Stimulated activated CD8-positive, alpha-beta memory T cell treated with anti-CD3 and anti-CD28 coated beads, Interleukin-12 subunit alpha, Interleukin-12 subunit beta, amount 100 ng/mL, for 1 hour (primary cell): ENCODE data around the gene MED13.

Experiments used
- DNase-seq: peaks from one replicate; pipeline ENCODE4 v3.0.0-alpha.2; 2020; ENCODE audit warnings: low read depth

Gene MED13, protein sequence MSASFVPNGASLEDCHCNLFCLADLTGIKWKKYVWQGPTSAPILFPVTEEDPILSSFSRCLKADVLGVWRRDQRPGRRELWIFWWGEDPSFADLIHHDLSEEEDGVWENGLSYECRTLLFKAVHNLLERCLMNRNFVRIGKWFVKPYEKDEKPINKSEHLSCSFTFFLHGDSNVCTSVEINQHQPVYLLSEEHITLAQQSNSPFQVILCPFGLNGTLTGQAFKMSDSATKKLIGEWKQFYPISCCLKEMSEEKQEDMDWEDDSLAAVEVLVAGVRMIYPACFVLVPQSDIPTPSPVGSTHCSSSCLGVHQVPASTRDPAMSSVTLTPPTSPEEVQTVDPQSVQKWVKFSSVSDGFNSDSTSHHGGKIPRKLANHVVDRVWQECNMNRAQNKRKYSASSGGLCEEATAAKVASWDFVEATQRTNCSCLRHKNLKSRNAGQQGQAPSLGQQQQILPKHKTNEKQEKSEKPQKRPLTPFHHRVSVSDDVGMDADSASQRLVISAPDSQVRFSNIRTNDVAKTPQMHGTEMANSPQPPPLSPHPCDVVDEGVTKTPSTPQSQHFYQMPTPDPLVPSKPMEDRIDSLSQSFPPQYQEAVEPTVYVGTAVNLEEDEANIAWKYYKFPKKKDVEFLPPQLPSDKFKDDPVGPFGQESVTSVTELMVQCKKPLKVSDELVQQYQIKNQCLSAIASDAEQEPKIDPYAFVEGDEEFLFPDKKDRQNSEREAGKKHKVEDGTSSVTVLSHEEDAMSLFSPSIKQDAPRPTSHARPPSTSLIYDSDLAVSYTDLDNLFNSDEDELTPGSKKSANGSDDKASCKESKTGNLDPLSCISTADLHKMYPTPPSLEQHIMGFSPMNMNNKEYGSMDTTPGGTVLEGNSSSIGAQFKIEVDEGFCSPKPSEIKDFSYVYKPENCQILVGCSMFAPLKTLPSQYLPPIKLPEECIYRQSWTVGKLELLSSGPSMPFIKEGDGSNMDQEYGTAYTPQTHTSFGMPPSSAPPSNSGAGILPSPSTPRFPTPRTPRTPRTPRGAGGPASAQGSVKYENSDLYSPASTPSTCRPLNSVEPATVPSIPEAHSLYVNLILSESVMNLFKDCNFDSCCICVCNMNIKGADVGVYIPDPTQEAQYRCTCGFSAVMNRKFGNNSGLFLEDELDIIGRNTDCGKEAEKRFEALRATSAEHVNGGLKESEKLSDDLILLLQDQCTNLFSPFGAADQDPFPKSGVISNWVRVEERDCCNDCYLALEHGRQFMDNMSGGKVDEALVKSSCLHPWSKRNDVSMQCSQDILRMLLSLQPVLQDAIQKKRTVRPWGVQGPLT (N-terminal part only)

DNA sequence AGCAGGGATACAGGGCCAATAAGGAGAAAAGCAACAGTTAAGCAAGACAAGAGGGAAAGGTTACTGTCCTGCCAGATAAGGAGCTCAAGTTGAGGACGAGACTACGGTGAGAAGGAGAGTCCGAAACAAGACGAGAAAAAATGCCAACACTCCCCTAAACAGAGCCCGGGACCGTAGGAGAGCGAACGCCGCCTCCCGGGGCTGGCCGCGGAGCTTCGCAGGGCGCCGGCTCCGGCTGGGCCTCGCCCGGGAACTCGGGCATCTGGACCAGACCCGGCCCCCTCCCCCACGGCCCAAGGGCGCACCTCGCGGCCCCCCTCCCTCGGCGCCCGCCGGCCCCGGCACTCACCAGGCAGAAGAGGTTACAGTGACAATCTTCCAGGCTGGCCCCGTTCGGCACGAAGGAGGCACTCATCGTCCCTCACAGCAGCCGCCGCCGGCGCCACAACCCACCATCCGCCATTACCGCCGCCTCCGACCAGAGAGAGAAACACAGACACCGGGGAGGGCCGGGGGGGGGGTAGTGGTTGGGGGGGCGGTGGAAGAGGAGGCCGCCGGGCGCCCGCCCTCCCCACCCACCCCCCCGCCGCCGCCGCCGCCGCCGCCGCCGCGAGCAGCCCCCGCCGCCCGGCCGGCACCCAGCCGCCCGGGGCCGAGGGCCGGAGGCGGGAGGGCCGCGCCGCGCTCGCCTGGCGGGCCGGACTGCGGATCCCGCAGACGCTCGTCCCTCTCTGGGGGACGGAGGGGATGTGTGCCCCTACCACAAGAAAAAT lies at the start of gene MED13:
Gene MED13, minus strand, starts transcription at position 488 of the 773 bp plus-strand sequence. Its CDS starts 73 bp downstream, at position 415.
- DNase-seq: peak; percentile 36

GRCh38 chr17:62112229-62112628 lies 47.2 kb upstream of the MED13 start:
- DNase-seq: no peak

- no peak for DNase-seq
Observed at GRCh38 chr17:62111562-62112171, 46.6 kb upstream of the MED13 start.

GRCh38 chr17:62110923-62111484 lies 45.9 kb upstream of the MED13 start:
- DNase-seq: no peak

GRCh38 chr17:62109924-62110323 lies 44.8 kb upstream of the MED13 start:
- no peak for DNase-seq

- no peak for DNase-seq
Observed at GRCh38 chr17:62109378-62109902, 44.4 kb upstream of the MED13 start.

DNA sequence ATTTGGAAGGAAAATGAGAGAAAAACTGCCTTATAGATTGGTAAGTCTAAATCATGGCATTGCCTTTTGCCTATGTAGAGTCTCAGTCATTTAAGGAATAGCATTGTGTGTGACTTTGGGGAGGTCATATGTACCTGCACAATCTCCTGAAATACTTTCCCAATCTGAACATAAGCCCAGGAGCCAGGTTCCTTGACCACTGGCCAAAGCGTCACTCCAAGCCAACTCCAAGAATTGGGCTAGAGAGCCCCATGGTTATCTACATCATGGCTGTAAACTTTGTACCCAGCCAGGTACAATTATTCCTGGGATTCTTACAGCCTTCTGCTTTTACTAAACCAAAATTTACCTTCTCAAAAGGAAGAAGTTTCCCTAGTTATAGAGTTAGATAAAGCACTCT lies 40.8 kb upstream of the MED13 start:
- no peak for DNase-seq

GRCh38 chr17:62105357-62105756 lies 40.3 kb upstream of the MED13 start:
- DNase-seq: no peak

DNA sequence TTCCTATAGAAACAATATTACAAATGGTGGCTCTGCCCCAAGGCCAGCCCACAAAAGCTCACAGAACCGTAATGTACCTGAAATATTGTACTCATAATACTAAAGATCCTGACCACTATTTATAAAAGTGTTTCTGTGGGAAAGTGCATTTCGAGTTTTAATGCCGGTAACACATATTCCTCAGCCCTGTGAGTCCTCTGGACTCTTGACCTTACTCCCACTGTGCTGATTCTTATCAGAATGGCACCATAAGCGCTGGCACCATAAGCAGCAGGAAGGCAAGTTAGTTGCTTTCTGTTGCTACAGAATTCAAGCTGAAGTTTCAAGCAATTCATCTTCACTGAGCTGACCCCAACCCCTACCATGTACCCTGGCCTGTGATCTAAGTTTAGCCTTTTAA lies 36.4 kb upstream of the MED13 start:
- no peak for DNase-seq

GRCh38 chr17:62101090-62101489 lies 36.0 kb upstream of the MED13 start:
- no peak for DNase-seq

- DNase-seq: no peak
Observed at GRCh38 chr17:62100055-62100454, 35.0 kb upstream of the MED13 start.

GRCh38 chr17:62099532-62099931 lies 34.5 kb upstream of the MED13 start:
- no peak for DNase-seq

DNA sequence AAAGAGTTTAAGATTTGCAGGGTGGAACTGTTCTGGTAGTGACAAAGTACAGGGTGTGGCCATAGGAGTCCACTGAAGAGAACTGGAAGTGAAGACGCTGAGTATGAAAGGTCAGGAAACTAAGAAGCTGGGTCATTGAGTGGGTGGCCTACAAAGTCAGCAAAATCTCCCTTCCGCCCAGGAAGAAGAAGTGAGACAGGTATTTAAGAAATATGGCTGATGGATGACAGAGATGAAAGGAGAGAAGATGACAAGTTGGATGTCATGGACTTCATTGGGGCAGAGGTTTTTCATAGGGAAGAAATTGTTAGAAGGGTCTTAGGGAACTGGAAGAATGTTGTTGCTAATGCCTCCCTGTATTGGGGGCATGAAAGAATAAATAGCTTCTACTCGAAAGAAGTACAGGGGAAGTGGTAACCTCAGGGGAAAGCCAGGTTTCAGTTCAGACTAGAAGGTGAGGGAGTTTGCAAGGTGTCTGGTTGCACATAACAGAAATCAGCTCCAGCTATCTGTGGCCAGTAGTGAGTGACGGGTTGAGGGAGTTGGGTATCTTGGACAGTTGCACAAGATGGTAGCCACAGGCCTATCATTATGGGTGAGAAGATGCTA lies 33.6 kb upstream of the MED13 start:
- no peak for DNase-seq

DNA sequence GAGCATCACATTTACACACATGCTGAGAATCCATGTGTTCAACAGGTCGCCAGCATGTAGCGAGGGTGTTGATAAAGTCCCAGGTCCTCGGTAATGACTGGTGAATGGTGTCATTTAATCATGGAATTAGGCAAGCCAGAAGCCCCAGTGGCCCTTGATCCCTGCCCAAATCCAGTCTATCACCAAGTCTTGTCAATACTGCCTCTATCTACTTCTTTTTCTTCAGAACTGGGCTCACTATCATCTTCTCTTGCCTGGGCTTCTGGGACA lies 31.3 kb upstream of the MED13 start:
- DNase-seq: no peak

- no peak for DNase-seq
Observed at GRCh38 chr17:62094175-62094574, 29.1 kb upstream of the MED13 start.

DNA sequence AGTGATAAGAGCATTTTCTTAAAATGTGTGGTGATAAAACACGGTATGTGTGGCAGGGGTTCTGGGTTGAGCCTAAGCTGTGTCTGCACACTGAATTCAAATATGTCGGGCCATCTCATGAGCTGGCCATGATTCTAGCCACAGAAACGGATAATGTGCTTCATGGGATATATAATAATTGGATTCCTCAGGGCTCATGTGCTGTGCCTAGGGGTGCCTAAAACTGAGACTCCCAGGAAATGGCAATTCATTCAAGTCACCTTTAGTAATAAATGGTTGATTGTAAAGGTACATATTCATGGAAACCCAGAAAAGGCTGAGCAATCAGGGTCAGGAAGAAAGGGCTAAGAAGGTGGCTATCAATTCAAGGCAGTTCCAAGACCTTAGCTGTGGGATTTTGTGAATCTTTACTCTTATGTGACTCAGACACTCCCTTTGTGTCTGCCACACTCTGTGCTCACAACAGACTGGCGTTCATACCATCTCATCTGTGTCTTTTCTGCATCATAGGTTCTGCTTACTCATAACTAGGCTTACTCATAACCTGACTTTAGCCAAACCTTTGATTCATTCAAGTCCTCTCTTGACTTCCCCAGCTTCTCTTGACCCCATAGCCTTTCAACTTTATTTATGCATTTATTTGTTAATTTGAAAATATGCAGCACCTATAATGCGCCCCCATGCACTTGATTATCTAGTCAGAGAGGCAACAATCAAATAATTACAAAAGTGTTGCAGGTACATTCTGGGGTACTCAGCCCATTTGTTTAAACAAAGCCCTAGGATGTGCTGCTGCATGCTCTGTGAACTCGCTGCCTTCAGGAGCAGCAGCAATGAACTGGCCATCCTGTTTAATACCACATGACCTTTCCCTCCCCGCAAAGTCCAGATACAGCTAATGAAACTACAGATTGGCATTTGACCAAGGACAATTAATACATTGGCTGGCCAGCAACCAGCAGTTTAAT lies 28.4 kb upstream of the MED13 start:
- no peak for DNase-seq

DNA sequence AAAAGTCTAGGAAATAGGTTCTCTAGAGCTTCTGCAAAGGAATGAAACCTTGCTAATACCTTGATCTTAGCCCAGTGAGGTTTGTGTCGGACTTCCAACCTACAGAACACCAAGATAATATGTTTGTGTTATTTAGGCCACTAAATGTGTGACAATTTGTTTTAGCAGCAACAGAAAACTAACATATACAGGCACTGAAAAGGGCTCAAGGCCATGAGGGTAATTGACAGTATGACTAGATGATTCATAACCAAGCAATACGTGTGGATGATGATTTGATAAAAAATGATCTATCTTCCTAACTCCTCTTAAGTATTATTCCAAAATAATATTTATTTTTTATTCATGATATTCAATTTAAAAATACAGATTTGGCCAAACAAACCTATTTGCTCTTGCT lies 27.7 kb upstream of the MED13 start:
- DNase-seq: no peak

DNA sequence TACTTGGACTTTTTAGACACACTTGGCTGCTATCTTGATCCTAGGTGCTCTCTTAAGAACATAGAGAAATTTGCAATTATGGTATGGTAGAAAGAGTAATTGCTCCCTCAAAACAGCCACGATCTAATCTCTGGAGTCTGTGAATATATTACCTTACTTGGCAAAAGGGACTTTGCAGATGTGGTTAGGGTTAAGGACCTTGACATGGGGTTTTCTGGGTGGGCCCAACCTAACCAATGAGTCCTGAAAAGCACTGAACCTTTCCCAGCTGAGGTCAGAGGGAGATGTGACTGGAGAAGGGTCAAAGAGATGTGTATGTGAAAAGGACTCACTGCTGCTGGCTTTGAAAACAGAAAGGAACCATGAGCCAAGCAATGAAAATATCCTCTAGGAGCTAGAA lies 26.7 kb upstream of the MED13 start:
- DNase-seq: no peak

GRCh38 chr17:62090868-62091267 lies 25.8 kb upstream of the MED13 start:
- DNase-seq: no peak
